Esophagus (tissue), 2 donors: ENCODE results near the gene POLR1C. TPM values are rescaled to one million over a fixed set of nuclear protein-coding genes. Genes with fewer than 3 reads are reported as not detected.
"Not testable (repeated sequence)": the region's sequence is repeated elsewhere in the genome, so short reads cannot be mapped to it uniquely, and the experiment has no call there.

ENCODE experiments used
- H3K27ac ChIP-seq, 2 donors: one replicate each; pipeline ENCODE4 v1.5.1; 2013; ENCODE audit warnings: low read depth in 2 of 2, mild to moderate bottlenecking in 2 of 2, inconsistent platforms in 1 of 2, low read length in 1 of 2, moderate library complexity in 1 of 2
- H3K27me3 ChIP-seq, 2 donors: one replicate each; pipeline ENCODE4 v1.6.1; 2013; ENCODE audit warnings: low read length in 2 of 2, control low read depth in 1 of 2, mild to moderate bottlenecking in 1 of 2; ENCODE audit not compliant: insufficient read depth in 2 of 2, control insufficient read depth in 1 of 2
- H3K36me3 ChIP-seq, 2 donors: one replicate each; pipeline ENCODE4 v1.6.1; 2013; ENCODE audit warnings: low read length in 1 of 2; ENCODE audit not compliant: control insufficient read depth in 2 of 2, insufficient read depth in 2 of 2
- H3K4me1 ChIP-seq, 2 donors: one replicate each; pipeline ENCODE4 v1.6.1; 2013; ENCODE audit warnings: low read length in 1 of 2; ENCODE audit not compliant: control insufficient read depth in 2 of 2, insufficient read depth in 2 of 2
- H3K4me3 ChIP-seq, 2 donors: one replicate each; pipeline ENCODE4 v1.5.1; 2013; ENCODE audit warnings: low read length in 2 of 2, mild to moderate bottlenecking in 2 of 2, low read depth in 1 of 2, moderate library complexity in 1 of 2
- H3K9me3 ChIP-seq, 2 donors: one replicate each; pipeline ENCODE4 v1.6.1; 2013; ENCODE audit warnings: mild to moderate bottlenecking in 2 of 2, low read depth in 1 of 2, low read length in 1 of 2, moderate library complexity in 1 of 2; ENCODE audit not compliant: control insufficient read depth in 2 of 2, insufficient read depth in 1 of 2
- WGBS, 2 donors: extraction: QIAGEN DNeasy Blood & Tissue Kit; methylation state at CpG; one replicate each; pipeline ENCODE4 v1.1.7; 2013; 5-methylcytosine and 5-hydroxymethylcytosine counted together
- polyA plus RNA-seq, 2 donors: library from polyadenylated mRNA; stranded (reverse); fragments of 200-250 nt; gene quantifications; one replicate each; pipeline ENCODE4 v1.2.3, GENCODE V29; 2013
- donor health status: healthy with polysubstance abuse.
- donor health status: Bipolar disorder and iron deficiency.

The POLR1C gene
- polyA plus RNA-seq, 2 donors = 21.5 to 38.9 TPM

DNA sequence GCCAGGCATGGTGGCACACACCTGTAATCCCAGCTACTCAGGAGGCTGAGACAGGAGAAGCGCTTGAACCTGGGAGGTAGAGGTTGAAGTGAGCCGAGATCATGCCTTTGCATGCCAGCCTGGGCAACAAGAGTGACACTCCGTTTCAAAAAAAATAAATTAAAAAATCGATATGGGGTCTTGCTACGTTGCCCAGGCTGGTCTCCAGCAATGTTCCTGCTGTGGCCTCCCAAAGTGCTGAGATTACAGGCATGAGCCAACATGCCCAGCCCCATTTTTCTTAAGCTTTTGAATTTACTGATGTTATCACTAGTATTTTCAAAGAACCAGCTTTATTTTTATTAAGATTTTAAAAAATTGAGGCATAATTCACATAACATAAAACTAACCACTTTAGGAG is 23.6 kb downstream of the POLR1C start:
- no peaks in the 10 kb centered on the region for H3K4me1 ChIP-seq
- H3K4me3 ChIP-seq = no peak overlapping the region
- H3K9me3 ChIP-seq = no peaks in the 10 kb centered on the region
- WGBS, 2 donors = 95 to 98% methylated on average over 5 of the region's 5 CpGs
- peaks cover 4 to 8% of the 10 kb centered on the region in 2 donors for H3K36me3 ChIP-seq
- H3K27ac ChIP-seq = no peak overlapping the region
- no peaks in the 10 kb centered on the region for H3K27me3 ChIP-seq

DNA sequence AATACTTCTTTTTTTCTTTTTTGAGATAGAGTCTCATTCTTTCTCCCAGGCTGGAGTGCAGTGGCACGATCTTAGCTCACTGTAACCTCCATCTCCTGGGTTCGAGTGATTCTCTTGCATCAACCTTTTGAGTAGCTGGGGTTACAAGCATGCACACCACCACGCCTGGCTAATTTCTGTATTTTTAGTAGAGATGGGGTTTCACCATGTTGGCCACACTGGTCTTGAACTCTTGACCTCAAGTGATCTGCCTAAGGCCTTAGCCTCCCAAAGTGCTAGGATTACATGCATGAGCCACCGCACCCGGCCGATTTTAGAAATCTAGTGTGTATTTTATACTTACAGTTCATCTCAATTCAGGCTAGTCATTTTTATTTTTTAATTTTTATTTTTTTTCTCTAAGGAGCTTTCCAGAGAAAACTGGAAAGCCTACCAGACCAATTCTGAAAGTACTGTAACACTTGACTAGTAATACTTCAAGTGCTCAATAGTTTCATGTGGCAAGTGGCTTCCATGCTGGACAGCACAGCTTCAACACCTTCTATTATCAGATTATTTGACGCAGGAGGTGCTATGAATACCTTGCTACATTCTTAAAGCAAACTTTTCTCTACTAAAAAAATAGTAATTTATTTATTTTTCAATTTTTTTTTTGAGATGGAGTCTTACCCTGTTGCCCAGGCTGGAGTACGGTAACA is 25.0 kb downstream of the POLR1C start:
- H3K27ac ChIP-seq = no peak overlapping the region
- H3K4me1 ChIP-seq = no peaks in the 10 kb centered on the region
- H3K9me3 ChIP-seq = no peaks in the 10 kb centered on the region
- H3K27me3 ChIP-seq = no peaks in the 10 kb centered on the region
- peaks cover 4 to 11% of the 10 kb centered on the region in 2 donors for H3K36me3 ChIP-seq
- no peak overlapping the region for H3K4me3 ChIP-seq
- 96% methylated on average over 8 of the region's 8 CpGs for WGBS, 2 donors

DNA sequence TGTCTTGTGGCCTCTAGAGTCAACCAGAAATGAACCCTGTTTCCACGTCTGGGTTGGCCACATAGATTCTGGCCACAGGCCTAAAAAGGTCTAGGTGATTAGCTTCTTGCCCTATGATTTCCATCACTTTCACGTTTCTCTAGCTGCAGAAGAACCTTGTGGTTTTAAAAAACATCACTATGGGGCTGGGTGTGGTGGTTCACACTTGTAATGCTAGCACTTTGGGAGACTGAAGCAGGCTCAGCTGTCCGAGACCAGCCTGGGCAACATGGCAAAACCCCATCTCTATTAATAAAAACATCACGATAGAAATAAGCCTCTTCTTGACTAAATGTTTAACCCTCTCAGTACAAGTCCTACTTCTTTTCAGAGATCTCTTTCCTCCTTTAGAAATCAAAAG is 27.6 kb downstream of the POLR1C start:
- Histone ChIP-seq H3K27me3 (no peaks in the 10 kb centered on the region), H3K36me3 (peaks cover 4 to 18% of the 10 kb centered on the region in 2 donors), H3K9me3 (no peaks in the 10 kb centered on the region), H3K4me3 (no peak overlapping the region), H3K4me1 (no peaks in the 10 kb centered on the region), H3K27ac (no peak overlapping the region)
- WGBS, 2 donors = 68 to 73% methylated on average over 4 of the region's 4 CpGs

DNA sequence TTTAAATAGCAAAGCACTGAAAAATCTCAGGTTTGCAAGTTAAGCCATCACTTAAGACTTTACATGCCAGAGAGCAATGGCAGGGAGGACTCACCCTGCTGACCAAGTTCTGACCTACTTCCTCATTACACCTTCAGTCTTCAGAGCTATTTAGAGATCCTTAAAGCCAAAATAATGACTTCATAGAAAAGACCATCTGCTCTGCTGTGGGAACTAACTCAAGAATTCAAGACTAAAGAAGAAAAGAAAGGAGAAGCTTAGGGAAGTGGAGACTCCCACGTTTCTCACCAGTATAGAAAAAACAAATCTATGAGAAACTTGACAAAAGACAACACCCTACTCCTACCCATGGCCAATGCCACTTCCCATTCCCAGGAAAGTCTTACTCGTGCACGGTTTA is 30.3 kb downstream of the POLR1C start:
- H3K4me1 ChIP-seq = no peaks in the 10 kb centered on the region
- H3K27me3 ChIP-seq = no peaks in the 10 kb centered on the region
- no peak overlapping the region for H3K4me3 ChIP-seq
- peaks cover 12 to 25% of the 10 kb centered on the region in 2 donors for H3K36me3 ChIP-seq
- H3K9me3 ChIP-seq = no peaks in the 10 kb centered on the region
- WGBS, 2 donors = 86 to 91% methylated on average over 3 of the region's 3 CpGs
- H3K27ac ChIP-seq = no peak overlapping the region

DNA sequence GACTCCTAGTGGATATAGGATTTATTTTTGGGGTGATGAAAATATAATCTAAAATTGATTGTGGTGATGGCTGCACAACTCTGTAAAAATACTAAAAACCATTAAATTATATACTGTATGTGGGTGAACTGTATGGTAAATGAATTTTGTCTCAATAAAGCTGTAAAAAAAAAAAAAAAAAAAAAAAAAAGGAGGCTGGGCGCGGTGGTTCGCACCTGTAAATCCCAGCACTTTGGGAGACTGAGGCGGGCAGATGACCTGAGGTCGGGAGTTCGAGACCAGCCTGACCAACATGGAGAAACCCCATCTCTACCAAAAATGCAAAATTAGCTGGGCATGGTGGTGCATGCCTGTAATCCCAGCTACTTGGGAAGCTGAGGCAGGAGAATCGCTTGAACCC is 40.7 kb downstream of the POLR1C start:
- not testable (repeated sequence) for H3K27ac ChIP-seq, H3K27me3 ChIP-seq, H3K9me3 ChIP-seq, H3K4me3 ChIP-seq, H3K4me1 ChIP-seq
- H3K36me3 ChIP-seq = peaks cover 11 to 16% of the 10 kb centered on the region in 2 donors
- WGBS, 2 donors = 93 to 94% methylated on average over 7 of the region's 7 CpGs

DNA sequence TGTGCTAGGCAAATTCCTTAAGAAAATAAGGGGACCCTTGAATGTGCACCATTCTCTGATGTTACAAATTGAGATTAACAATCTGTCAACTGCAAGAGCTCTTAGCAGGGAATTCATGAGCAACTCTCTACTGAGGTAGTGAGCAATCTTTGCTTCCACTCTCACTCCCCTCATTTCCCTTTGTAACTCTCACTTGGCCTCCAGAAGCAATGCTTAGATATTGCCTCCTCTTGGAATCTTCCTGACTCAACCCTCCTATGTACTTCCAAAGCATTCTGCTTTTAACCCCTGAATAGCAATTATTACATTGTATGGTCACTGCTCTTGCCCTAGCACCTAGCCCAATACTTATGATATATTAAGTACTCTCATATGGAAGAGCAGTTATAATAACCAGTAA is 42.4 kb downstream of the POLR1C start:
- no peaks in the 10 kb centered on the region for H3K9me3 ChIP-seq
- no peaks in the 10 kb centered on the region for H3K4me1 ChIP-seq
- H3K36me3 ChIP-seq = peaks cover 10 to 20% of the 10 kb centered on the region in 2 donors
- no peak overlapping the region for H3K27ac ChIP-seq
- no peaks in the 10 kb centered on the region for H3K27me3 ChIP-seq
- no peak overlapping the region for H3K4me3 ChIP-seq

DNA sequence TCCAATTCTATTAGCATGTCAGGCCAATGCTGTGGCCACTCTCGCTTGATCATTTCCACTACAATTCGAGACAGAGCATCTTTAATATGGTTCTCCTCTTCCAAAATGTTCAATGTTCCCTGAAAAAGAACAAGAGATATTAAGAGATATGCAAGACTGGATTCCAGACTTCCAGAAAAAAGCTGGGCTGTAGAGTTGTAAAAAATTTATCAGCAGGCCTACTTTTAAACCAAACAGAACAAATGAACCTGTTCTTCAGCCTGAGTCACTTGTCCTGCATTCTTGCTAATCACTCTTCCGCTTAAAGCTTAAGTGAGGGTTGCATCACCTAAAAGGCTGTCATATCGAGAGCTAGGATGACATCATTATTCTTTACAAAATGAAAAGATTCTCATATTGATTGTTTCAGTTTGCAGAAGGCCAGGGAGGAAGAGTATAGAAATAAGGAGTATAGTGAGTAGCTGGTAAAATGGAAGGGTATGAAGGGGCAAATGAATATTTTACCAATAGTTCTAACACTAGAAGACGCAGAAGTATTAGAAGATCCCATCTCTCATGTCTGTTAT is 54.1 kb downstream of the POLR1C start:
- H3K27ac ChIP-seq = no peak overlapping the region
- H3K27me3 ChIP-seq = no peaks in the 10 kb centered on the region
- 77 to 85% methylated on average over 5 of the region's 5 CpGs for WGBS, 2 donors
- H3K9me3 ChIP-seq = no peaks in the 10 kb centered on the region
- H3K36me3 ChIP-seq = peaks cover 0 to 11% of the 10 kb centered on the region in 2 donors
- H3K4me3 ChIP-seq = no peak overlapping the region
- H3K4me1 ChIP-seq = no peaks in the 10 kb centered on the region

Other genes starting within 250 kb of the POLR1C start
- not detected for gene SLC22A7, start 218.8 kb upstream of the POLR1C start, polyA plus RNA-seq
- gene CRIP3, start 208.3 kb upstream of the POLR1C start, polyA plus RNA-seq = 1 to 10 TPM in 1 of 2 donors, under 1 TPM in 1; 0.40 to 1.2 TPM
- 1 to 10 TPM; 3.2 to 4.8 TPM for gene ZNF318, start 147.4 kb upstream of the POLR1C start, polyA plus RNA-seq
- gene ABCC10, start 89.5 kb upstream of the POLR1C start, polyA plus RNA-seq = 10 to 100 TPM; 13.3 to 40.6 TPM
- gene DLK2, start 61.5 kb upstream of the POLR1C start, polyA plus RNA-seq = 10 to 100 TPM; 11.3 to 18.7 TPM
- gene TJAP1, start 39.5 kb upstream of the POLR1C start, polyA plus RNA-seq = 10 to 100 TPM; 10.5 to 15.1 TPM
- under 1 TPM; 0.14 to 0.24 TPM for gene LRRC73, start 6.7 kb upstream of the POLR1C start, polyA plus RNA-seq
- 10 to 100 TPM; 54.3 to 64.1 TPM for gene YIPF3, start 163 bp upstream of the POLR1C start, polyA plus RNA-seq
- 10 to 100 TPM; 10.1 to 14.3 TPM for gene XPO5, start 58.9 kb downstream of the POLR1C start, polyA plus RNA-seq
- gene POLH, start 59.1 kb downstream of the POLR1C start, polyA plus RNA-seq = 1 to 10 TPM; 3.5 to 5.0 TPM
- 10 to 100 TPM; 62.2 to 76.8 TPM for gene GTPBP2, start 112.2 kb downstream of the POLR1C start, polyA plus RNA-seq
- 10 to 100 TPM; 10.1 to 23.6 TPM for gene MAD2L1BP, start 118.8 kb downstream of the POLR1C start, polyA plus RNA-seq
- gene RSPH9, start 127.9 kb downstream of the POLR1C start, polyA plus RNA-seq = under 1 TPM; 0.14 to 0.16 TPM
- gene MRPS18A, start 170.7 kb downstream of the POLR1C start, polyA plus RNA-seq = 10 to 100 TPM; 33.3 to 70.0 TPM